WI38 (cell line): ENCODE data around the gene FAM216B.
A peak's percentile ranks its signal among the peaks of the same experiment; 100 is the strongest.

Source experiments
- H3K4me3 ChIP-seq: 2 replicates; pipeline ENCODE4 v1.5.1; 2011; ENCODE audit warnings: low read depth, mild to moderate bottlenecking, control low read depth, low read length
- TF ChIP-seq, protein P1 (sequence below): IDR thresholded peaks from 2 replicates; pipeline ENCODE4 v1.5.1; 2012; ENCODE audit warnings: low read depth, mild to moderate bottlenecking, control low read depth, low read length

The FAM216B gene

GRCh38 chr13:42832341-42833096, 51.1 kb downstream of the FAM216B start:
- TF ChIP-seq, protein P1, sequence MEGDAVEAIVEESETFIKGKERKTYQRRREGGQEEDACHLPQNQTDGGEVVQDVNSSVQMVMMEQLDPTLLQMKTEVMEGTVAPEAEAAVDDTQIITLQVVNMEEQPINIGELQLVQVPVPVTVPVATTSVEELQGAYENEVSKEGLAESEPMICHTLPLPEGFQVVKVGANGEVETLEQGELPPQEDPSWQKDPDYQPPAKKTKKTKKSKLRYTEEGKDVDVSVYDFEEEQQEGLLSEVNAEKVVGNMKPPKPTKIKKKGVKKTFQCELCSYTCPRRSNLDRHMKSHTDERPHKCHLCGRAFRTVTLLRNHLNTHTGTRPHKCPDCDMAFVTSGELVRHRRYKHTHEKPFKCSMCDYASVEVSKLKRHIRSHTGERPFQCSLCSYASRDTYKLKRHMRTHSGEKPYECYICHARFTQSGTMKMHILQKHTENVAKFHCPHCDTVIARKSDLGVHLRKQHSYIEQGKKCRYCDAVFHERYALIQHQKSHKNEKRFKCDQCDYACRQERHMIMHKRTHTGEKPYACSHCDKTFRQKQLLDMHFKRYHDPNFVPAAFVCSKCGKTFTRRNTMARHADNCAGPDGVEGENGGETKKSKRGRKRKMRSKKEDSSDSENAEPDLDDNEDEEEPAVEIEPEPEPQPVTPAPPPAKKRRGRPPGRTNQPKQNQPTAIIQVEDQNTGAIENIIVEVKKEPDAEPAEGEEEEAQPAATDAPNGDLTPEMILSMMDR, result no peak
- no peak overlapping the region for H3K4me3 ChIP-seq

DNA sequence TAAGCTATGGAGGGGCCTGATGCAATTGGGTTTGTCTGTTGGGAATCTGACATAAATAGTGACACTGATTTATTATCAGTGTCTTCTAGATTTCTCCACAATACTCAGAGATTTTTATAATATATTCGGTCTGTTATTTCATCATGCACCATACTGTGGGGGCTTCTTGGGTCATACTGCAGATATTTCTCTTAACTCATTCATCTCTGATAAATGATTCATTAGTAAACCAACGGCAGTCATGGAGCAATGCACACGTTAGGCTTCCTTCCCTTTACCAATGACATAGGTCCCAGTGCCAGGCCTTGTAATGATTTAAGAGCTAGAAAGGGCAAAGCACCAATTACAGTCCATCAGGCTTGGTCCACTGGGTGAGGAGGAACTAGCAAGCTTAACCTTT, 53.6 kb downstream of the FAM216B start:
- H3K4me3 ChIP-seq, result no peak overlapping the region
- TF ChIP-seq, protein P1, result no peak

DNA sequence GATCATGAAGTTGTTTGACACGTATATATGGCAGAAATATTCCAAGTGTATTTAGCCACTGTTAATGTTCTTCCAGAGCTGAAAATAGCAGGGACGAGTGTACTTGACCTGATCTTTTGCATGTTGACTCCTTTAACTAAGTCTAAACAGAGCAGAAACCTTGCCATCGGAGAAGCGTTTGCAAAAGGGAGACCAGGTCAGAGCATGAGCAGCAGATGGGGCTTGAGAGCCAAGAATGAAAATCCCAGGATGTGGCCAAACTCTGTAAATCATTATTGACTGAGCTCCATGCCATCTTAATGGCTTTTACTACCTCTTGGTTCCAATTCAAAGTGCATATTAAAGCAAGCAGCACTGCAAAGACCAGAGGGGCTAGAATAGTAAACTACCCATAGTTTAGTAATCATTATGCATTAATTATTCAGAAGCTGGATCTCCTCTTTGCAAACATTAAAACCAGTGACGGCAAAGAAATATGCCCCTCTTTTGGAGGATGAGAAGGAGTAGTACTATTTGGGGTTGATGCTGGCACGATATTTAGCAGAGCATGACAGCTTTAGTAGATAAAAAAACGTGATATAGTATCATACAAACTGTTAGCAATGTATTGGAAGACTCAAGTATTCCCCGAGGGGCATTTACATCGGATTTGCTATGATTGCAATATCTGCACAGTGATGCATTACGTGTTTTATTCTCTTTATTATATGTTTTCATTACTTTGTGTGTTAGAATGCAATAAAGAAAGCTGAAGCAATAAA, 55.7 kb downstream of the FAM216B start:
- H3K4me3 ChIP-seq, result no peak overlapping the region
- TF ChIP-seq, protein P1, result peak; percentile 30
